Stimulated activated CD4-positive, alpha-beta T cell treated with anti-CD3 and anti-CD28 coated beads, TNF-alpha, amount 100 ng/mL, for 4 hours (primary cell): Measurements from ENCODE around the gene STOM.

Source experiments
- DNase-seq, 3 experiments: peaks; one replicate each; pipeline ENCODE4 v3.0.0-alpha.2; 2020; ENCODE audit warnings: low read depth in 3 of 3

STOM gene

DNA sequence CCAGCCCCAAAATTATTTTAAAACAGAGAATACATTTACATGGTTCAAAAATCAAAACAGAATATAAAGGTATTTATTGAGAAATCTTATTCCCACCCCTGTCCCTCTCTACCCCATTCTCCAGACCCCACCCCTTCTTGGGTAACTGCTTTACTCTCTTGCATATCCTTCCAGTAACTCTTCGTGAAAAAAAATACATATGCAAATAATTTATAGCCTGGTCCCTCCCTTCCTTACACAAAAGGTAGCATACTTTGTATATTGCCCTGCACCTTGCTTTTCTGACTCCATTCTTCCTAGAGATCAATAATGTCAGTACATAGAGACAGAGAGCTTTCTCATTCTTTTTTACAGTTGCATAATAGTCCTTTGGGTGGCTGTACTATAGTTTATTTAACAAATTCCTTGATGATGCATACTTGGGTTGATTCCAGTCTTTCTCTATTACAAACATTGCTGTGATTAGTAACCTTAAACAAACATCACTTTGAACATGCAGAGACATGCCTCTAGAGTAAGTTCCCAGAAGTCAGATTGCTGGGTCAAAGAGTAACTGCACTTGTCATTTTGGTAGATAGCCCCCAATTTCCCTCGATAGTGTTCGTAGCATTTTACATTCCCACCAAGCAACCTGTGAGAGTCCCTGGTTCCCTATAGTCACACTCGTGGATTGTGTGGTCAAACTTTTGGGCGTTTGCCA is 47.9 kb downstream of the STOM start:
- DNase-seq: no peak

DNA sequence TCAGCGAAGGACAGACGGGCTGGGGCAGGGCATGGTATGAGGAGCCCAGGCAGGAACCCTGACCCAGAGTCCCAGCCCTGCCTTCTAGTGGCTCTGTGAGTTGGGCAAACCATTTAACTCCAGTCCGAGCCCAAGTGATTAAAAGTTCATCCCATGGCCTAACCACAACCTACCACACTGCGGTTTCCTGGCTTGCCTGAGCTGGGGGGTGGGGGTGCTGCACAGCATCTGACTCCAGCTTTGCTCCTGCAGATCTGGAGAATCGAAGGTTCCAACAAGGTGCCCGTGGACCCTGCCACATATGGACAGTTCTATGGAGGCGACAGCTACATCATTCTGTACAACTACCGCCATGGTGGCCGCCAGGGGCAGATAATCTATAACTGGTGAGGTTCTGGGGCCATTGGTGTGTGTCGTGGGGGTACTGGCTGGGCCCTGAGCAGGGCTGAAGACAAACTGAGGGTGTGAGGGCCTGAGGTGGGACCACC is 49.0 kb downstream of the STOM start:
- DNase-seq: no peak

DNA sequence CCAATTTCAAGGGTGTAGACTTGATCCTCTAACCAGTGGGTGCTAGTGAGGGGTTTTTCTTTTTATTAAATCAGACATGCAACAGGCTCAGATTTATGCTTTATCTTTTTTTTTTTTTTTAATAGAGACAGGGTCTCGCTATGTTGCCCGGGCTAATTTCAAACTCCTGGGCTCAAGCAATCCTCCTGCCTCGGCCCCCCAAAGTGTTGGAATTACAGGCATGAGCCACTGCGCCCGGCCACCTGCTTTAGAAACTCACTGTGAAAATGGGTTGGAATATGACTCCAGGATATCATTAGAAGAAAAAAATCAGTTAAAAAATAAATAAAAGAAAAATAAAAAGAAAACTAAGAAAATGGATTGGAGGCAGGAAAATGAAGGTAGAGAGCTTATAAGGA is 50.7 kb downstream of the STOM start:
- DNase-seq: no peak

DNA sequence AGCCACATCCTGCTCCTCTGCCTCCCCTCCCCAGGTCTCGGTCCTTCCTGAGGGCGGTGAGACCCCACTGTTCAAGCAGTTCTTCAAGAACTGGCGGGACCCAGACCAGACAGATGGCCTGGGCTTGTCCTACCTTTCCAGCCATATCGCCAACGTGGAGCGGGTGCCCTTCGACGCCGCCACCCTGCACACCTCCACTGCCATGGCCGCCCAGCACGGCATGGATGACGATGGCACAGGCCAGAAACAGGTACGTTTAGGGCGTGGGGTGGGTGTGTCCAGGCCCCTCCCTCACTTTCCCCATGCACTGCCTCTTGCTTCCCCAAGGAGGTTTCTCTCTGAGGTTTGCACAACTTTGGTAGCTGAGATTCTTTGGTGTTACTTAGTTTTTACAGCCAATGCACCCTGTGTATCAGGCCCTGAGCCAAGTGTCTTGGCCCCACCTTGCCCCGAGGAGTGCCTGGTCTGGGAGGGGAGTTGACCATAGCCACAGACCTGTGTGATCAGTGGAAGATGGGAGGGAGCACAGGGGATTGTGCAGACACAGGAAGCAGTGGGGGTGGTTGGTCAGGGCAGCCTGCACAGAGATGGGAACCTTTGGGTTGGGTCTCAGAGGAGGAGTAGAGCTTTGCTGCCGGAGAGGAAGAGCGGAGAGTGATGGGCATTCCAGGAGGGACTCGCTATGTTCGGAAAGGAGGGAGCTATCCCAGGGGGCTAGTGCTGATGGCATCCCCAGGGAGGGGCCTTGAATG is 51.2 kb downstream of the STOM start:
- no peak for DNase-seq

DNA sequence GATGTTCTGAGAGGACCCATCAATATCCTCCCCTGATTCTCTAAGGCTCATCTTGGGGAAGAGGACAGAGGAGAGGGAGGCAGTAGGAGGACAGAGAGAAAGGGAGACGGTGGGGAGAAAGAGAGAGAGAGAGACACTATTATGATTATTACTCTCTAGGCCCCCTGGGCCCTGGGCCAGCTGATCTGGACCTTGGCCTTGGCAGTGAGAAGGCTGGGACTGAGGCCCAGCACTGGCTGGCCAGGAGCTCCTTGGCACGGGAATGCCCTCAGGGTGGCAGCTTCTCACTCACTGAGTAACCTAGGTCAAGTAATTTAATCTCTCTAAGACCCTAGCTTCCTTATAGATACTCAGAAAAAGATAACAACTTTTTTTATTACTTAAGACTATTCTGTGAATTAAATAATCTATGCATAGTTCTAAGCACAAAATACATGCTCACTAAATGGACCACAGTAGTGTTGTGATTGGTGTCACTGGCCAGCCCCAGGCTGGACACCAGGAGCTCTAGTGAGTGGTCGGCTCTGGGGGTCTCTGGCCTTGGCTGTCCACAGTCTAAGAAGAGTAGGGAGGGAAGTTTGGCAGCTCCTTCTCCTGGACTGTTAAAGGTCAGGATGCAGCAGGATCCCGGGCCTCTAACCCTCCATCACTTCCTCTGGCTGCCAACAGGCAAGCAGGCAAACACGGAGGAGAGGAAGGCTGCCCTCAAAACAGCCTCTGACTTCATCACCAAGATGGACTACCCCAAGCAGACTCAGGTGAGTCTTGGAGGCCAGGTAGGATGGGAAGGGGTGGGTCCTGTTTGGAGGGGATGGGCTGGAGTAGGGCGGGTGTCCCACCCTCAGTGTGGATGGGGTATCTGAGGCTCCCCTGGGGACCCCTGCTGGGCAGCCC is 52.1 kb downstream of the STOM start:
- no peak for DNase-seq

DNA sequence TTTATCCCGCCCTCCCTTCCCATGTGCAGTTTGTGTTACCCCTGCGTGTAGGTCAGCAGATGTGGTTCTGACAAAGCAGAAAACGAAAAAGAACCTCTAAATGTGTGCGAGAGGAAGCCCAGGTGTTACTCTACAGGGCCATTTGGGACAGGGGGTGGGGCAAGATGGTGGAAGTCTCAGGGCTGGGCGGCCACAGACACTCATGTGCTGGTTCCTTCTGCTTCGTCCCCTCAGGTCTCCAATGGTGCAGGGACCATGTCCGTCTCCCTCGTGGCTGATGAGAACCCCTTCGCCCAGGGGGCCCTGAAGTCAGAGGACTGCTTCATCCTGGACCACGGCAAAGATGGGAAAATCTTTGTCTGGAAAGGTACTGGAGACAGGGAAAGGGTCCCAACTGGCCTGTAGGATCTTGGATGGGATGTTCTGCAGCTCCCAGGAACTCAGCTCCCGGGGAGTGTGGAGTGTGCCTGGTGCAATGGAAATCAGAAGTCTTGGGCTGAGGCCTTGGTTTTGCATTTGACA is 53.1 kb downstream of the STOM start:
- DNase-seq: no peak

DNA sequence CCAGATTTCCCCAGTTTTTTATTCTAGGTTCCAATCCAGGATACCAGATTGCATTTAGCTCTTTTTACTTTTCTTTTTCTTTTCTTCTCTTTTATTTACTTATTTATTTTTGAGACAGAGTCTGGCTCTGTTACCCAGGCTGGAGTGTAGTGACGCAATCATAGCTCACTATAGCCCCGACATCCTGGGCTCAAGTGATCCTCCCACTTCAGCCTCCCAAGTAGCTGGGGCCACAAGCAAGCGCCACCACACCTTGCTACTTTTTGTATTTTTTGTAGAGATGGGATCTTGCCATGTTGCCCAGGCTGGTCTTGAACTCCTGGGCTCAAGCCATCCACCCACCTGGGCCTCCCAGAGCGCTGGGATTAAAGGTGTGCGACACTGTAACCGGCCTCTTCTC is 53.7 kb downstream of the STOM start:
- no peak for DNase-seq

DNA sequence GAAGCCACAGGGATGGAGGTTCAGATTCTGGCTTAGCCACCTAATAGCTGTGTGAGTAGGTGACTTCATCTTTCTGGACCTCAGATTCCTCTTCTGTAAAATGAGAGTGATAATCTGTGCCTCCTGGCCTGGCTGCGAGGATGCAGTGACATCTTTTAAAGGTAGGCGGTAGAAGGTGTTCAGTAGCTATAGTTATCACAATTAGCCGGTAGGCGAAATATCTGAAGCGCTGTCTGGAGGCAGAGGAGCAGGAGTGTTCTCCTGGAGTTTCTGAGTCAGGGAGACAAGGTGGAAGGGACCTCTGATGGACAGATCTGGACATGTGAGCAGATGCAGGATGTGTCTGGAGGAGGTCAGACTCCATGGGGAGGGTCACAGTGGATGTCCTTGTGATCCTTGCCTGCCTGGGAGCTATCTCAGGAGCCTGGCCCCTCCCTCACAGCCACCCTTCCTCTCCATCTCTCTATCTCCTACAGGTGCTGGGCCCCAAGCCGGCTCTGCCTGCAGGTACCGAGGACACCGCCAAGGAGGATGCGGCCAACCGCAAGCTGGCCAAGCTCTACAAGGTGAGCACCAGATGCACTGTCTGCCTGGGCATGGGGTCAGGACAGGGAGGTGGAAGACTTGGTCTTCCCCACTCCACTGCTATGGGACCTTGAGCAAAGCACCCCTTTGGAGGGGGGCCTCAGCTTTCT is 56.4 kb downstream of the STOM start:
- no peak for DNase-seq

DNA sequence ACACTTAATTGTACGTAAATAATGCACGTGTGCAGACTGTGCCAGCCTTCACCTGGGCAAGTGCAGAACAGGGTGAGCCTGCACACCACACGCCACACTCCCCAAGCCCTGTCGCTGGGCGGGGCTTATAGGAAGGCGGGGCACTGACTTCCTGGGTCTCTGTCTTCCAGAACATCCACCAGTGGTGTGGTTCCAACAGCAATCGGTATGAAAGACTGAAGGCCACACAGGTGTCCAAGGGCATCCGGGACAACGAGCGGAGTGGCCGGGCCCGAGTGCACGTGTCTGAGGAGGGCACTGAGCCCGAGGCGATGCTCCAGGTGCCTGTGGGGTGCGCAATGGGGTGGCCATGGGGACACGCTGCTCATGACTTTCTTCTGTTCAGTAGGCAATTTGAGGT is 57.9 kb downstream of the STOM start:
- no peak for DNase-seq

DNA sequence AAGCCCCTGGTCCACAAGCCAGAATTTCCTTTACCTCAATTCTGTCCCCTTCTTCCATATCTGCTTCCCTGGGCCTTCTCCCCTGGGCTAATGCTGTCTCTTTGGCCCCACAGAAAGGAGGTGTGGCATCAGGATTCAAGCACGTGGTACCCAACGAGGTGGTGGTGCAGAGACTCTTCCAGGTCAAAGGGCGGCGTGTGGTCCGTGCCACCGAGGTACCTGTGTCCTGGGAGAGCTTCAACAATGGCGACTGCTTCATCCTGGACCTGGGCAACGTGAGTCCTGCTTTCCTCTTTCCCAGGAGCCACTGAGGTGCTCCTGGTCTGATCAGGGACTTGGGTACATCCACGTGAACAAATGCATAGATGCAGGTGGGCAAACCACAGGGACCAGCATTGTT is 59.5 kb downstream of the STOM start:
- no peak for DNase-seq

DNA sequence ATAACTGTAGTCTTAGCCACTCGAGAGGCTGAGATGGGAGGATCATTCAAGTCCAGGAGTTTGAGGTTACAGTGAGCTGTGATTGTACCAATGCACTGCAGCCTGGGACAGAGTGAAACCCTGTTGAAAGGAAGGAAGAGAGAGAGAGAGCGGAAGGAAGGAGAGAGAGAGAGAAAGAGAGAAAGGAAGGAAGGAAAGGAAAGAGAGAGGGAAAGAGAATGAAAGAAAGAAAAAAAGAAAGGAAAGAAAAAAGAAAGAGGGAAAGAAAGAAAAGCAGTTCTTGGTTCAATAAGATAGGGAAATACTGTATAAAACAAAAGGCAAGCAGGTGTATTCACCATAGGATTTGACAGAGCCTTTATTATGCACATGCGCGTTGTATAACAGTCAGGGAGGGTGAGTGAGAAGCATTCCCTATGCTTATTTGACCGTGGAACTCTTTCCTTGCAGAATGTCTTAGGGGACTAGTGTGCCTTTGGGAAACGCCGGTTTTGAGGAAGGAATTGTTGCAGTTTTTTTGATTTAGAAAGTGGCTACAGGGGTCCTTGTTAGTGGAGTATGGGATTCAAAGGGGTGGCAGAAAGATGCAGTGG is 60.1 kb downstream of the STOM start:
- no peak for DNase-seq

DNA sequence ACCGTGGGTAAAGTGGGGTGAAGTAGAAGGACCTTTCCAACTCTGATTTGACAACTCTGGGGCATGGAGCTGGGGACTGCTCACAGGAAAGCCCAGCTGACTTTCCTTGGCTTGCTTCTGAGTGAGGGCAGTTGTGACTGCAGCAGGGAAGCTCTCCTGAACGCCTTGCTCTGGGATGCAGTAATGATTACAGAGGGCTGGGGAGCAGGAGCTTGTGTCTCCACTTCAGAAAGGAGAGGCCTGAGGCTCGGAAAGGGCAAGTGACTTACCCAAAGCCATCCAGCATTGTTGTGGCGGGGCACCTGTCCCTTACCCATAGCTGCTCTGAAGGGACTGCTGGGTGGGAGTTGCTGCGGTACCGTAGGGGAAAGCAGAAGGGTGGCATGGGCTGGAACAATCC is 60.9 kb downstream of the STOM start:
- DNase-seq: no peak

DNA sequence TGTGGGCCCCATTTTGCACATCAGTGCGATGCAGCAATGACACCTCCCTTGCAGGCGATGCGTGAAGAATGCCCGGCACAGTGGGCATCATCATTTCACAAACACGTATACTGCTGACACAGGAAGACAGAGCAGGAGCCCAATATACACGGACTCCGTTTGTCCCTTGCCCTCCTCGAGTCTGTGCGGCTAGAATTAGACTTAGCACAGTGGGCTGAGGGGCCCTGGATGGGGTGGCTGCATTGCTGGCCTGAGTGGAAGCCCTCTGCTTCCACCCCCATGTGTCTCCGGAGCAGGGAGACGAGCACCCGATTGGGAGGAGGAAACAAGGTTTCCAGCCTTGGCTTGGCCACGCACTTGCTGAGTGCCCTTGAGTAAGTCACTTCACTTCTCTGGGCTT is 61.3 kb downstream of the STOM start:
- no peak for DNase-seq

DNA sequence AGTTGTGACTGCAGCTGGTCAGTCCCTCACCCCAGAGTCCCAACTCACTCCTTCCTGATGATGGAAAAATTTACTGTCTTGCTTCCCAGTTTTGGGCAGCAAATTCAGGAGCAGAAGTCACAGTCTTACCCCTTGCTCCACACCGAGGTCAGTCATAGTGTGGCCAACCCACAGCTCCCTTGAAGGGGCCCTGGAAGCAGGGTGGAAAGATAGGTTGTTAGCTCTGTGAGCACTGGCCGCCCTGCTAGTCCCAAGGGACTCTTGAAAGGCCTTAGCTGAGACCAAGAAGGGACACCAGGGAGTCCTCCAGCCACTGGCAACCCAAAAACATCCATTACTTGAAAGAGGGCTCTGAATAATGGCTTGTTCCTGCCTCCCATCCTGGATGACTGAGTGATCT is 62.1 kb downstream of the STOM start:
- no peak for DNase-seq

DNA sequence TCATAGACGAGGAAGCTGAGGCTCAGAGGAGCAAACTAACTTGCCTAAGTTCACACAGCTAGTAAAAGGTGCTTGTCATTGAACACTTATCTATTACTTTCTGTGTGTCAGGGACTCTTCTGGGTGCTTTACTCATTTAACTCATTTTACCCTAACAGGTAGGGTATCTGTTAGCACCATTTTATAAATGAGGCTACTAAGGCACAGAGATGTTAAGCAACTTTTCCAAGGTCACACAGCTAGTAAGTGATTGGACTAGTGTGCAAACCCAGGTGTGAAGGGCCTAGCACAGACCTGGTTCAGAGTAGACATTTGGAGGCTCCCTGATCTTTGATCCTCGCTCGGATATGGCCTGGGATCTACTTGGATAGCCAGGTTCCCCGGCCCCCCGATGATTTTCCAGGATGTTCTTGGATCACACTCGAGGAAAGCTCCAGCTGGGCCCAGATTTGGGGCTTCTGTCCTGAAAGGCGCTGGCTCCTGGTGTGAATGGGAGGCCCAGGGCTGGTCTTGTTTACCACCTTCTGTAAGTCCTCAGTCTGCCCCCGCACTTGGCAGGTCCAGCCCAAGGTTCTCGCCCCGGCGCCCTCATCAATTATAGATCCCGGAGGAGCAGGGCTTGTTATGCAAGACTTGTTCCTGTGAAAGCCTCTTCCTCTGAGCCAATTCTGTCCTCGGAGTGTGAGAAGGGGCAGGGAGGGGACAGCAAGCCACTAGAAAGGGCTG is 64.6 kb downstream of the STOM start:
- DNase-seq: no peak

DNA sequence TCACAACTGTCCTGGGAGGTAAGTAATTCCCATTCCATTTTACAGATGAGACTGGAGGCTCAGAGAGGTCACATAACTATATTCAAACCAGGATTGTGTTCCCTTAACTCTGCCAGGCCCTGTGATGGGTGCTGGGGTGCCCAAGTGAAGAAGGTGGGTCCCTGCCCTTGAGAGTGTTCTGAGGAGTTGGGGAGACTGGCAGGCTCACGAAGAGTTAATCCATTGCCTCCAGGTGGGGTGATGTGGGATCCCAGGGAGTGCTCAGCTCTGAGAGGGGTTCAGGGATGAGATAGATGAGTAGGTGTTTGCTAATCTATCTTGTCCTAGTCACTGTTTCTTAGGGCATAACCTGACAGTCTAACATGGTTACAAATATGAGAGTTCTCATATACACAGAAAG is 65.3 kb downstream of the STOM start:
- no peak for DNase-seq

DNA sequence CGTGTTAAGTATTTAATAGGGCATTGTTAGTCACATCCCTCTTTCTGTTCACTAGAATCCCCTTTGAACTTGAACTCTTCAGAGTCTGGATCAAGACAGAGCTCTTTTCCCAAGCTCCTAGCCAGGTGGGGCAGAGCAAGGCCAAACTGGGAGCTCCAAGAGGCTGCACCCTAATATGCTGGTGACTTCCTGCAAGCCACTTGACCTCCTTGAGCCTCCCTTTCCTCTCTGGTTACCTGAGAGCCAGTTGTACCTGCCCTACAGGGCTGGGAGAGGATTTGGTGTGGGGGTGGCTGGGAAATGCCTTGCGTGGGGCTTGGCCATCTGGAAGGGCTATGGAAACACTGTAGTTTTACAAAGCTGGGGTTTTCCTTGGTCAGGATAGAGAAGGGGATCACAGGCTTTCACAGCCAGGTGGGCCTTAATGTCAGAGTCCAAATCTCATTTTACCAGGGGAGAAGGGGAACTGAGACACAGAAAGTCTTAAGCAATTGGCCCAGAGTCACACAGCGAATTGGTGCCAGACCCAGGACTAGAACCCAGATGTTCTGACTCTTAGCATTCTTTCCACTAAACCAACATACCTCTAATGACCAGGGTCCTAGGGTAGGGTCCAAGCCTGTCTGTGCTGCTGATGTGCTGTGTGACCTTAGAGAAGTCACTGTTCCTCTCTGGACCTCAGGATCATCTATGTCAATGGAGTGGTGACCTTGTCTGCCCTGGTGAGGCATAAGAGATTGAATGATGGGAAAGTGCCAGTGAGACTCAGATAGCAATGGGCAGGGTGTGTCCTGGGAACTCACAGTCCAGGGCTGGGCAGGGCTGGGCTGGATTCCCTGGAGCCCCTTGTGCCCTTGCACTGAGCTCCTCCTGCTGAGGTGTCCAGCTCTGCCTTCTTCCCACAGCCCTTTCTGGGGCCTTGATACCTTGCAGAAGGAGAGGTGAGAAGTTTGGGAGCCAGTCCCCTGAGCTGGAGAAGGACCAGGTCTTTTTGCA is 66.3 kb downstream of the STOM start:
- no peak for DNase-seq

DNA sequence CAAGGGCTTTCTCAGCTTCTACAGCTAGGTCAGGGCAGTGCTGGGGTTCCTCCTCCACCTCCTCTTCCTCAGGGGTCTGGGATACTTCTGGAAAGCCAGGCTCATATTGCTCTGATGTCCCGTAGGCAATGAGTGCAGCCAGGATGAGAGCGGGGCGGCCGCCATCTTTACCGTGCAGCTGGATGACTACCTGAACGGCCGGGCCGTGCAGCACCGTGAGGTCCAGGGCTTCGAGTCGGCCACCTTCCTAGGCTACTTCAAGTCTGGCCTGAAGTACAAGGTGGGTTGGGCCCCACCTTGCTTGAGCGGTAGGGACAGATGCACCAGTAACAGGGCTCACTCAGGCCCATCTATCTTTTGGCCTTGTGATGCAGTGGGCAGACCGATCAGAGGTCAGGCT is 67.3 kb downstream of the STOM start:
- no peak for DNase-seq

DNA sequence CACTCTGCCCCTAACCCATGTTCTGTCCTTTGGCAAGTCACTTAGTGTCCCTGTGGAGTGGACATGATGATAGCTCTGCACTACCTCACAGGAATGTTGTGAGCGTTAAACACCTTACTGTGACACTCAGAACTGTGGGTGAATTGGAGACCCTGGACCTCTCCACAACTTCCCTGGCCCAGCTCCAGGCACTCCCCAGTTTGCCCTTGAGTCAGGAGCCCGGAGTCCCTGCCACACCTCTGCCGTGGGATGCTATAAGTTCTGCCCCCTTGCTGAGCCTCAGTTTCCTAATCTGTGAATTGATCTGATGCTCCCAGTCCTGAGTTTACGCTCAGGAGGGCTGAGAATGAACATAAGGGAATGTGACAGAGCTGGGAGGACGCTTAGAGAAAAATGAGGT is 67.7 kb downstream of the STOM start:
- no peak for DNase-seq
